Tibial artery (tissue), 4 donors: ENCODE data around the gene MET.

ENCODE experiments used
- DNase-seq, 2 donors: peaks; one replicate each; pipeline ENCODE4 v3.0.0-alpha.2; 2019
- H3K27ac ChIP-seq, 2 donors: fragments of 200-600 bp; sonication (generic) in 1 of 2; 1 replicate in 1 of 2; 2 replicates in 1 of 2; pipeline ENCODE4 v1.5.1; 2018 to 2019; ENCODE audit warnings: mild to moderate bottlenecking in 1 of 2
- H3K27me3 ChIP-seq, 2 donors: fragments of 200-600 bp; sonication (generic) in 1 of 2; one replicate each; pipeline versions ENCODE4 v1.5.1 to v1.6.0; 2016 to 2019
- H3K36me3 ChIP-seq, 3 donors: fragments of 200-600 bp; sonication (generic) in 2 of 3; one replicate each; pipeline ENCODE4 v1.5.1; 2016 to 2019; ENCODE audit warnings: mild to moderate bottlenecking in 2 of 3
- H3K4me1 ChIP-seq, 4 donors: fragments of 200-600 bp; sonication (generic) in 2 of 4; 1 replicate in 3 of 4; 2 replicates in 1 of 4; pipeline ENCODE4 v1.5.1; 2016 to 2019
- H3K4me3 ChIP-seq, 2 donors: fragments of 200-600 bp; sonication (generic) in 1 of 2; 1 replicate in 1 of 2; 2 replicates in 1 of 2; pipeline ENCODE4 v1.5.1; 2018 to 2019; ENCODE audit warnings: mild to moderate bottlenecking in 2 of 2
- H3K9me3 ChIP-seq, 3 donors: fragments of 200-600 bp; sonication (generic) in 1 of 3; one replicate each; pipeline ENCODE4 v1.5.1; 2016 to 2019
- intact Hi-C: fragments of 100-400 bp; cut with DNase I; formaldehyde crosslinking; loops from one replicate; pipeline ENCODE4 v1.15.0; 2023; ENCODE audit warnings: low total_unique reads
- TF ChIP-seq, protein P1 (sequence below), 2 experiments: fragments of 200-600 bp in 1 of 2; fragments of 450-650 bp in 1 of 2; IDR thresholded peaks; one replicate each; pipeline ENCODE4 v1.5.1; 2017 to 2019; ENCODE audit warnings: antibody characterized with exemption in 2 of 2, mild to moderate bottlenecking in 1 of 2, moderate library complexity in 1 of 2

Gene MET

GRCh38 chr7:116669769-116670168, 2.2 kb upstream of the MET start:
- Histone ChIP-seq H3K9me3 (no peaks in the 10 kb centered on the region), H3K27ac (no peak overlapping the region), H3K27me3 (no peaks in the 10 kb centered on the region), H3K4me3 (no peak overlapping the region), H3K36me3 (no peaks in the 10 kb centered on the region), H3K4me1 (peaks cover 0 to 17% (median 4%) of the 10 kb centered on the region in 4 donors)
- TF ChIP-seq, protein P1, sequence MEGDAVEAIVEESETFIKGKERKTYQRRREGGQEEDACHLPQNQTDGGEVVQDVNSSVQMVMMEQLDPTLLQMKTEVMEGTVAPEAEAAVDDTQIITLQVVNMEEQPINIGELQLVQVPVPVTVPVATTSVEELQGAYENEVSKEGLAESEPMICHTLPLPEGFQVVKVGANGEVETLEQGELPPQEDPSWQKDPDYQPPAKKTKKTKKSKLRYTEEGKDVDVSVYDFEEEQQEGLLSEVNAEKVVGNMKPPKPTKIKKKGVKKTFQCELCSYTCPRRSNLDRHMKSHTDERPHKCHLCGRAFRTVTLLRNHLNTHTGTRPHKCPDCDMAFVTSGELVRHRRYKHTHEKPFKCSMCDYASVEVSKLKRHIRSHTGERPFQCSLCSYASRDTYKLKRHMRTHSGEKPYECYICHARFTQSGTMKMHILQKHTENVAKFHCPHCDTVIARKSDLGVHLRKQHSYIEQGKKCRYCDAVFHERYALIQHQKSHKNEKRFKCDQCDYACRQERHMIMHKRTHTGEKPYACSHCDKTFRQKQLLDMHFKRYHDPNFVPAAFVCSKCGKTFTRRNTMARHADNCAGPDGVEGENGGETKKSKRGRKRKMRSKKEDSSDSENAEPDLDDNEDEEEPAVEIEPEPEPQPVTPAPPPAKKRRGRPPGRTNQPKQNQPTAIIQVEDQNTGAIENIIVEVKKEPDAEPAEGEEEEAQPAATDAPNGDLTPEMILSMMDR (IDR thresholded peaks at IDR 0.05), result no peak
- DNase-seq, result no peak
- intact Hi-C loops, result no loop called here

DNA sequence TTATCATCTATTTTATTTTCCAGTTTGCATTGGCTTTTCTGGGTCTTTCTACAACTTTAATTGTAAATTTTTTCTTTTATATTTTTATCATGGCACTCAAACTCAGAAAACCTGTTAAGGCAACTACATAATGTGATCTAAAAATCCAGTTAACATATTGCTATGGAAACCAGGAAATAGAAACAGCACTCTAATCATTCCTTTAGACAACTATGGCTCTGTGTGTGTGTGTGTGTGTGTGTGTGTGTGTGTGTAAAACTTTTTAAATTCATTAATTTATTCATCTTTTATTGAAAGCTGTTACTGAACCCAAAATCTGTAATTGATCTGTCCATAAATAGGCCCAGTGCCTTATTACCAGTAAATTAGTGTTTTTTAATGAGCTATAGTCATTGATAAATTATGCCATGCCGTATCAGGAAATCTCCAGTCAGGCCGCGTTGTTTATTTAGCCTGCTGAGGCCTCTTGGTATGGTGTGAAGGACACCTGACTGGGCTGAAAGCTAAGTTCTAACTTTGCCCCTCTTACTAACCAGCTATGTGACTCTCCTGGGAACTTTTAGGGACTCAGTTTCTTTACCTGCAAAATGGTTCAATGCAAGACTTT, 1.5 kb upstream of the MET start:
- Histone ChIP-seq H3K4me3 (no peak overlapping the region), H3K4me1 (peaks cover 0 to 17% (median 4%) of the 10 kb centered on the region in 4 donors), H3K27ac (no peak overlapping the region), H3K27me3 (no peaks in the 10 kb centered on the region), H3K9me3 (no peaks in the 10 kb centered on the region), H3K36me3 (no peaks in the 10 kb centered on the region)
- intact Hi-C loops, result no loop called here
- TF ChIP-seq, protein P1 (IDR thresholded peaks at IDR 0.05), result no peak
- no peak for DNase-seq

DNA sequence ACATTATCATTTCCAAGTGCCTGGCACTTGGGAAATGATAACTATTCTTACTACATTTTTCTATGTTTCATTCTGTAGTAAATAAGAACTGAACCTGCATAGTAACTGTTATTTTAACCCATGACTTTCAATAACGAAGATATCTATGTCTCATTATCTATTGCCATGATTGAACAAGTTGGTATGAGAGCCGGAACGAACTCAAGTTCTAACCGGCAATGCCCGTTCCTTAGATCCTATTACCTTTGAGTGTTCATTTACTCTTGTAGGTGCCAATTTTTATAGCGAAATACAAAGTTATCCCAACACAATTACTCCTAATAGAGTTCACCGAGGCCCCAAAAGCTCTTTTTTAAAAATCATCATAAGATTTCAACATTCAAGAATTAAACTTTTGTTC, 885 bp upstream of the MET start:
- DNase-seq, result no peak
- TF ChIP-seq, protein P1 (IDR thresholded peaks at IDR 0.05), result no peak
- H3K27ac ChIP-seq, result peak overlapping the region in 1 of 2 donors; percentile 74
- H3K36me3 ChIP-seq, result no peaks in the 10 kb centered on the region
- H3K4me3 ChIP-seq, result peak overlapping the region; percentile 62 to 73
- no peaks in the 10 kb centered on the region for H3K9me3 ChIP-seq
- intact Hi-C loops, result no loop called here
- peaks cover 0 to 17% (median 4%) of the 10 kb centered on the region in 4 donors for H3K4me1 ChIP-seq
- H3K27me3 ChIP-seq, result no peaks in the 10 kb centered on the region

- Histone ChIP-seq H3K27me3 (no peaks in the 10 kb centered on the region), H3K36me3 (no peaks in the 10 kb centered on the region), H3K27ac (peak overlapping the region; percentile 74 to 76), H3K4me1 (peaks cover 0 to 17% (median 4%) of the 10 kb centered on the region in 4 donors), H3K4me3 (peak overlapping the region; percentile 62 to 73), H3K9me3 (no peaks in the 10 kb centered on the region)
- DNase-seq, result peak in 1 of 2 donors; percentile 21
- intact Hi-C loops, result loop anchor here (2.0 kb wide), 1 partner anchor 136 kb away; no protein-coding TSS in a partner anchor
- TF ChIP-seq, protein P1 (IDR thresholded peaks at IDR 0.05), result no peak
These were observed 830 bp downstream of the MET start for GRCh38 chr7:116672596-116673456.

DNA sequence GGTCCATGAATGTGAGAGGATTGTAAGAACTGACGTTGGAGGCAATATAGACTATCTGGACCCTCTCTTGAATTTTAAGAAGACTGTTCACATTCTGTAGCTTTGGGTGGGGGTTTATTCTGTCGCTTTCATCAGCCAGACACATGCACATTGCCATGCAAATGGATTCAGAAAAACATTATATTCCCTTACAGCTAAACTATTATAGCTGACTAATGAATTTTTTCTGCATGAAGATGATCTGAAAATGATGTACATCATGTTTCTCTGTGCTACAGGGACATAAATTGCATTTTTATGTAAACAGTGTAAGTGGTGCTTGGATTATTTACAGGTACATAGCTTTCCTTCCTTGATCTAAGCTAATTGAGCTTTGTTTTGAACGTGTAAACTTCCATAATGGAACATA, 1.5 kb downstream of the MET start:
- H3K36me3 ChIP-seq, result no peaks in the 10 kb centered on the region
- no peak for DNase-seq
- peaks cover 0 to 17% (median 4%) of the 10 kb centered on the region in 4 donors for H3K4me1 ChIP-seq
- H3K4me3 ChIP-seq, result peak overlapping the region in 1 of 2 donors; percentile 73
- H3K27ac ChIP-seq, result no peak overlapping the region
- no peaks in the 10 kb centered on the region for H3K9me3 ChIP-seq
- TF ChIP-seq, protein P1 (IDR thresholded peaks at IDR 0.05), result no peak
- no peaks in the 10 kb centered on the region for H3K27me3 ChIP-seq
- intact Hi-C loops, result loop anchor here (2.0 kb wide), 1 partner anchor 135 kb away; no protein-coding TSS in a partner anchor
